IMR-90 (cell line): ENCODE measurements around the gene EBF3. TPM values are rescaled to one million over a fixed set of nuclear protein-coding genes. Genes with fewer than 3 reads are reported as not detected.

Experiments used
- ATAC-seq: fragments of 200-7000 bp; cut with Tn5 transposase; 2 replicates; pipeline ENCODE4 v1.9.1; 2020; ENCODE audit warnings: low read depth, mild to moderate bottlenecking, moderate library complexity
- BruUV-seq: library from RNA; stranded (reverse); fragments of 400-500 nt; replicated peaks from 2 replicates; lab custom pipeline; 2021; lab: Mats Ljungman, UMichigan
- CTCF ChIA-PET: fragments of 300-600 bp; formaldehyde crosslinking; extraction: SDS; loops from one replicate; lab custom pipeline; 2021; ENCODE audit warnings: antibody characterized with exemption; lab: Yijun Ruan, JAX
- POLR2A ChIA-PET: fragments of 300-600 bp; sonication (Branson Sonifier 250); formaldehyde crosslinking; loops from one replicate; lab custom pipeline; 2022; ENCODE audit warnings: antibody characterized with exemption; ENCODE audit not compliant: unreplicated experiment; lab: Charles Lee
- DNase-seq: peaks from one replicate; pipeline ENCODE4 v3.0.0; 2013
- H2AFZ ChIP-seq: replicated peaks from 2 replicates; pipeline ENCODE3; 2013; ENCODE audit warnings: low read length, mild to moderate bottlenecking; ENCODE audit not compliant: poor library complexity
- H2AK5ac ChIP-seq: 2 replicates; pipeline ENCODE4 v1.6.1; 2013; ENCODE audit warnings: low read depth, low read length, inconsistent platforms
- H2AK9ac ChIP-seq: replicated peaks from 2 replicates; pipeline ENCODE3; 2013; ENCODE audit warnings: mild to moderate bottlenecking, low read depth, low read length, moderate library complexity; ENCODE audit not compliant: poor library complexity
- H2BK120ac ChIP-seq: 2 replicates; pipeline ENCODE4 v1.6.1; 2013; ENCODE audit warnings: low read depth, low read length, inconsistent platforms
- H2BK15ac ChIP-seq: 3 replicates; pipeline ENCODE4 v1.6.1; 2013; ENCODE audit warnings: low read depth, low read length, inconsistent platforms
- H2BK20ac ChIP-seq: 2 replicates; pipeline ENCODE4 v1.6.1; 2013; ENCODE audit warnings: low read depth, mild to moderate bottlenecking, inconsistent platforms, low read length, moderate library complexity
- H2BK5ac ChIP-seq: 2 replicates; pipeline ENCODE4 v1.6.1; 2013; ENCODE audit warnings: mild to moderate bottlenecking, low read depth, low read length, inconsistent platforms; ENCODE audit not compliant: poor library complexity, severe bottlenecking
- H3K14ac ChIP-seq: replicated peaks from 2 replicates; pipeline ENCODE4 v1.6.1; 2013; ENCODE audit warnings: low read depth, low read length, inconsistent platforms
- H3K18ac ChIP-seq: 2 replicates; pipeline ENCODE4 v1.6.1; 2013; ENCODE audit warnings: low read depth, low read length, control low read depth
- H3K23ac ChIP-seq: 2 replicates; pipeline ENCODE4 v1.6.1; 2013; ENCODE audit warnings: low read depth, low read length, inconsistent platforms
- H3K27ac ChIP-seq: 2 replicates; pipeline ENCODE4 v1.5.1; 2013; ENCODE audit warnings: mild to moderate bottlenecking, control low read depth, low read length; ENCODE audit not compliant: insufficient read depth
- H3K27me3 ChIP-seq: 2 replicates; pipeline ENCODE4 v1.6.1; 2013; ENCODE audit warnings: low read length; ENCODE audit not compliant: control insufficient read depth, insufficient read depth
- H3K36me3 ChIP-seq: 2 replicates; pipeline ENCODE4 v1.6.1; 2013; ENCODE audit warnings: low read length, mixed read lengths; ENCODE audit not compliant: control insufficient read depth, insufficient read depth
- H3K4ac ChIP-seq: 2 replicates; pipeline ENCODE4 v1.6.1; 2013; ENCODE audit warnings: low read depth, low read length, inconsistent platforms
- H3K4me1 ChIP-seq: 2 replicates; pipeline ENCODE4 v1.6.1; 2013; ENCODE audit warnings: low read length, mixed read lengths; ENCODE audit not compliant: control insufficient read depth, insufficient read depth
- H3K4me2 ChIP-seq: 2 replicates; pipeline ENCODE4 v1.6.1; 2013; ENCODE audit warnings: low read depth, mild to moderate bottlenecking, control low read depth, low read length, moderate library complexity
- H3K4me3 ChIP-seq: 2 replicates; pipeline ENCODE4 v1.5.1; 2013; ENCODE audit warnings: low read depth, mild to moderate bottlenecking, control low read depth, low read length, moderate library complexity; ENCODE audit not compliant: insufficient read depth
- H3K56ac ChIP-seq: 2 replicates; pipeline ENCODE4 v1.6.1; 2013; ENCODE audit warnings: low read length, inconsistent platforms; ENCODE audit not compliant: insufficient read depth; ENCODE audit errors: extremely low read depth
- H3K79me1 ChIP-seq, 2 experiments: 2 replicates each; pipeline ENCODE4 v1.6.1; 2013; ENCODE audit warnings: low read length in 2 of 2, inconsistent platforms in 1 of 2, low read depth in 1 of 2
- H3K9ac ChIP-seq: 2 replicates; pipeline ENCODE4 v1.6.1; 2013; ENCODE audit warnings: low read depth, low read length, control low read depth
- H3K9me1 ChIP-seq: 2 replicates; pipeline ENCODE4 v1.6.1; 2013; ENCODE audit warnings: low read length, inconsistent platforms; ENCODE audit not compliant: insufficient read depth
- H3K9me3 ChIP-seq: 2 replicates; pipeline ENCODE4 v1.6.1; 2013; ENCODE audit warnings: low read length; ENCODE audit not compliant: control insufficient read depth, insufficient read depth
- H4K20me1 ChIP-seq: 2 replicates; pipeline ENCODE4 v1.6.1; 2013; ENCODE audit warnings: low read length, inconsistent platforms; ENCODE audit not compliant: insufficient read depth
- H4K5ac ChIP-seq: 2 replicates; pipeline ENCODE4 v1.6.1; 2013; ENCODE audit warnings: mild to moderate bottlenecking, low read depth, low read length, control low read depth
- H4K8ac ChIP-seq, 2 experiments: 2 replicates each; pipeline ENCODE4 v1.6.1; 2013; ENCODE audit warnings: low read depth in 2 of 2, low read length in 2 of 2, control low read depth in 1 of 2, inconsistent platforms in 1 of 2
- H4K91ac ChIP-seq: 2 replicates; pipeline ENCODE4 v1.6.1; 2013; ENCODE audit warnings: low read depth, low read length, inconsistent platforms; ENCODE audit not compliant: insufficient read depth
- CEBPB ChIP-seq: IDR thresholded peaks from 2 replicates; pipeline ENCODE4 v1.6.1; 2012; ENCODE audit warnings: low read depth, low read length, improper control_type of control experiment
- FOS ChIP-seq: fragments of 150-350 bp; IDR thresholded peaks from 2 replicates; pipeline ENCODE4 v1.6.1; 2016; ENCODE audit warnings: low read depth, low read length
- RAD21 ChIP-seq: IDR thresholded peaks from 2 replicates; pipeline ENCODE4 v1.6.1; 2012; ENCODE audit warnings: low read length, improper control_type of control experiment
- SMC3 ChIP-seq: fragments of 150-350 bp; IDR thresholded peaks from 2 replicates; pipeline ENCODE4 v1.6.1; 2016; ENCODE audit warnings: low read depth, mild to moderate bottlenecking, antibody characterized with exemption, low read length, moderate library complexity
- WGBS, 2 experiments: methylation state at CpG; one replicate each; pipeline versions ENCODE4 v1.1.5 to v1.1.7; 2013; ENCODE audit warnings: missing lambda C conversion rate in 2 of 2; ENCODE audit not compliant: insufficient read length in 1 of 2; ENCODE audit errors: extremely low coverage in 2 of 2; 5-methylcytosine and 5-hydroxymethylcytosine counted together
- dilution Hi-C: fragments of 300-500 bp; cut with HindIII; formaldehyde crosslinking; loops from one replicate; pipeline ENCODE4 v1.14.3; 2018; ENCODE audit warnings: low sequenced_read_pairs; ENCODE audit not compliant: unreplicated experiment
- in situ Hi-C: fragments of 300-500 bp; cut with MboI; formaldehyde crosslinking; loops from 3 replicates; pipeline ENCODE4 v1.14.3; 2019; ENCODE audit warnings: low sequenced_read_pairs, inconsistent platforms, mixed read lengths
- intact Hi-C: fragments of 100-400 bp; cut with micrococcal nuclease; formaldehyde crosslinking; loops from 2 replicates; pipeline ENCODE4 v1.10.0; 2022
- polyA plus RNA-seq, 3 experiments: library from polyadenylated mRNA; depleted of rRNA; stranded (reverse); fragments of >200 nt; gene quantifications; 2 replicates each; pipeline ENCODE4 v1.2.3, GENCODE V29; 2012; ENCODE audit warnings: low replicate concordance in 1 of 3
- total RNA-seq: library from RNA; depleted of rRNA; stranded (reverse); fragments of >200 nt; gene quantifications from 2 replicates; pipeline ENCODE4 v1.2.3, GENCODE V29; 2012

The EBF3 gene
- total and polyA plus RNA-seq, 2 of the 4 experiments (the other 2 are of a cell fraction): 0.36 to 0.70 TPM

DNA sequence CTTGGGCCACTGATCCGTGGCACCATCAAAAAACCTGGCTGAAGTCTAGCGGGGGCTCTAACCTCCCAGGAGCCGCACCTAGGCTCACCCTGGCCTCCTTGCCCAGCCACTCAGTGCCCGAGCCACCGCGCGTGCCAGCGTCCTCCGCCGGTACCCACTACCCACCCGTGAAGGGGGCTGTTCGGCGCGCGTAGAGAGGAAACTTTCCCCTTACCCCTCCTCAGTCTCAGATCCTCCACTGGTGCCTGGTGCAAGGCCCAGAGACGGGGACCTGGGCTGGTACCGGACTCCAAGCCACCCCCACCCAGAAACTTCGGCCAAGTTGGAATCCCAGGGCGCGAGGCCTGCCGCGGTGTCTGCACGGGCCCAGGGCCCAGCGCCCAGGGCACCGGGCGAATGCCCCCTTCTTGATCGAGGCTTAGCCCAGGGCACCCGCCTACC lies 3.5 kb upstream of the EBF3 start:
- no peak overlapping the region for H2BK120ac ChIP-seq
- H2AK9ac ChIP-seq: no peak overlapping the region
- H4K91ac ChIP-seq: no peak overlapping the region
- in situ Hi-C loops: no loop called here
- no peak overlapping the region for H3K23ac ChIP-seq
- no peaks in the 10 kb centered on the region for H3K36me3 ChIP-seq
- H3K56ac ChIP-seq: no peak overlapping the region
- no peak for ATAC-seq
- no peak overlapping the region for H3K4ac ChIP-seq
- no TSS peak for BruUV-seq
- no peaks in the 10 kb centered on the region for H3K79me1 ChIP-seq
- no peak overlapping the region for H3K9ac ChIP-seq
- no peak overlapping the region for H3K14ac ChIP-seq
- WGBS, 2 experiments: 2% methylated on average over 9 of the region's 28 CpGs; no CpG with 5 or more reads in 1 of the 2 experiments
- intact Hi-C loops: no loop called here
- H3K9me3 ChIP-seq: no peaks in the 10 kb centered on the region
- H2BK5ac ChIP-seq: no peak overlapping the region
- dilution Hi-C loops: no loop called here
- H2AFZ ChIP-seq: no peak overlapping the region
- no peak overlapping the region for H3K27ac ChIP-seq
- H2BK20ac ChIP-seq: no peak overlapping the region
- no peak overlapping the region for H2BK15ac ChIP-seq
- H3K4me3 ChIP-seq: no peak overlapping the region
- H4K20me1 ChIP-seq: no peaks in the 10 kb centered on the region
- H3K27me3 ChIP-seq: peaks cover 78% of the 10 kb centered on the region
- ChIA-PET POLR2A (no interaction called here), CTCF (no interaction called here)
- no peaks in the 10 kb centered on the region for H3K9me1 ChIP-seq
- no peak overlapping the region for H4K8ac ChIP-seq
- H2AK5ac ChIP-seq: no peak overlapping the region
- H3K4me1 ChIP-seq: no peaks in the 10 kb centered on the region
- H3K18ac ChIP-seq: no peak overlapping the region
- H3K4me2 ChIP-seq: no peak overlapping the region
- TF ChIP-seq SMC3 (no peak), RAD21 (no peak), CEBPB (no peak), FOS (no peak)
- no peak for DNase-seq
- no peak overlapping the region for H4K5ac ChIP-seq
